GM18951 (cell line): ENCODE measurements around the gene CARS1.

Experiments used
- POLR2A ChIP-seq: IDR thresholded peaks from 4 replicates; pipeline ENCODE4 v1.6.1; 2011; ENCODE audit warnings: mild to moderate bottlenecking; ENCODE audit not compliant: insufficient read length, insufficient read depth; ENCODE audit errors: extremely low read depth
- in situ Hi-C: fragments of 300-500 bp; cut with MboI; formaldehyde crosslinking; loops from one replicate; pipeline ENCODE4 v1.12.0; 2022; ENCODE audit warnings: low sequenced_read_pairs, mixed read lengths, inconsistent platforms; ENCODE audit not compliant: unreplicated experiment

Gene CARS1

GRCh38 chr11:2989551-2989950, 67.7 kb downstream of the CARS1 start:
- in situ Hi-C loops = no loop called here
- TF ChIP-seq POLR2A = no peak

GRCh38 chr11:2989006-2989405, 68.2 kb downstream of the CARS1 start:
- TF ChIP-seq POLR2A = no peak
- in situ Hi-C loops = no loop called here

GRCh38 chr11:2987881-2988861, 69.1 kb downstream of the CARS1 start:
- TF ChIP-seq POLR2A = no peak
- in situ Hi-C loops = no loop called here

GRCh38 chr11:2983908-2984307, 73.3 kb downstream of the CARS1 start:
- TF ChIP-seq POLR2A = no peak
- in situ Hi-C loops = no loop called here

GRCh38 chr11:2982214-2982613, 75.0 kb downstream of the CARS1 start:
- in situ Hi-C loops = no loop called here
- no peak for TF ChIP-seq POLR2A

GRCh38 chr11:2981130-2981529, 76.1 kb downstream of the CARS1 start:
- in situ Hi-C loops = no loop called here
- TF ChIP-seq POLR2A = no peak

GRCh38 chr11:2980168-2980840, 76.9 kb downstream of the CARS1 start:
- in situ Hi-C loops = no loop called here
- no peak for TF ChIP-seq POLR2A

- in situ Hi-C loops = no loop called here
- TF ChIP-seq POLR2A = no peak
These were observed 80.1 kb downstream of the CARS1 start for GRCh38 chr11:2977113-2977512.

GRCh38 chr11:2976294-2977063, 80.7 kb downstream of the CARS1 start:
- no peak for TF ChIP-seq POLR2A
- in situ Hi-C loops = no loop called here

- in situ Hi-C loops = no loop called here
- TF ChIP-seq POLR2A = no peak
These were observed 81.6 kb downstream of the CARS1 start for GRCh38 chr11:2975594-2975993.

- no peak for TF ChIP-seq POLR2A
- in situ Hi-C loops = no loop called here
These were observed 83.0 kb downstream of the CARS1 start for GRCh38 chr11:2974272-2974671.

GRCh38 chr11:2968341-2968900, 88.8 kb downstream of the CARS1 start:
- in situ Hi-C loops = no loop called here
- TF ChIP-seq POLR2A = no peak

- in situ Hi-C loops = no loop called here
- TF ChIP-seq POLR2A = no peak
These were observed 92.4 kb downstream of the CARS1 start for GRCh38 chr11:2964782-2965181.
